HCT116 (cell line): ENCODE data around the gene ZFYVE19.

Experiments
- CBX3 ChIP-seq: IDR thresholded peaks from 2 replicates; pipeline ENCODE4 v1.6.1; 2012; ENCODE audit warnings: low read depth
- CEBPB ChIP-seq: IDR thresholded peaks from 2 replicates; pipeline ENCODE4 v1.6.1; 2012; ENCODE audit warnings: low read depth
- CTCF ChIP-seq, 3 experiments: fragments of 200-600 bp in 1 of 3; sonication (generic) in 1 of 3; IDR thresholded peaks in 2 of 3; conservative IDR thresholded peaks in 1 of 3; 2 replicates each; pipeline ENCODE4 v1.5.1; 2012 to 2017; ENCODE audit warnings: low read depth in 2 of 3, low read length in 2 of 3, antibody characterized with exemption in 1 of 3, borderline replicate concordance in 1 of 3, control low read depth in 1 of 3, mild to moderate bottlenecking in 1 of 3, mixed read lengths in 1 of 3, mixed run types in 1 of 3, moderate library complexity in 1 of 3; ENCODE audit not compliant: insufficient read depth in 1 of 3
- EGR1 ChIP-seq: IDR thresholded peaks from 2 replicates; pipeline ENCODE4 v1.6.1; 2012; ENCODE audit warnings: low read depth
- ELF1 ChIP-seq: IDR thresholded peaks from 2 replicates; pipeline ENCODE4 v1.6.1; 2012; ENCODE audit warnings: low read depth, borderline replicate concordance
- EZH2 ChIP-seq: fragments of 200-600 bp; sonication (generic); IDR thresholded peaks from 2 replicates; pipeline ENCODE4 v1.6.1; 2017; ENCODE audit warnings: antibody characterized with exemption, mixed run types
- EZH2phosphoT487 ChIP-seq: fragments of 200-600 bp; IDR thresholded peaks from 2 replicates; pipeline ENCODE4 v1.6.1; 2018; ENCODE audit warnings: antibody characterized with exemption, borderline replicate concordance
- FOSL1 ChIP-seq: IDR thresholded peaks from 2 replicates; pipeline ENCODE4 v1.6.1; 2012; ENCODE audit warnings: low read depth
- MAX ChIP-seq: IDR thresholded peaks from 2 replicates; pipeline ENCODE4 v1.6.1; 2012
- POLR2A ChIP-seq: IDR thresholded peaks from 2 replicates; pipeline ENCODE4 v1.7.0; 2011; ENCODE audit warnings: borderline replicate concordance; ENCODE audit not compliant: insufficient read depth, insufficient read length; ENCODE audit errors: extremely low read depth
- POLR2AphosphoS5 ChIP-seq: IDR thresholded peaks from 2 replicates; pipeline ENCODE4 v1.6.1; 2011; ENCODE audit warnings: mild to moderate bottlenecking, low read depth, low read length, moderate library complexity
- SIN3A ChIP-seq: IDR thresholded peaks from 2 replicates; pipeline ENCODE4 v1.6.1; 2012; ENCODE audit warnings: low read depth
- YY1 ChIP-seq: IDR thresholded peaks from 2 replicates; pipeline ENCODE4 v1.6.1; 2011; ENCODE audit warnings: low read length, low read depth, moderate library complexity, mild to moderate bottlenecking; ENCODE audit not compliant: insufficient replicate concordance; ENCODE audit errors: extremely low read depth
- ZFX ChIP-seq: fragments of 450-650 bp; IDR thresholded peaks from 2 replicates; pipeline ENCODE4 v1.6.1; 2017

DNA sequence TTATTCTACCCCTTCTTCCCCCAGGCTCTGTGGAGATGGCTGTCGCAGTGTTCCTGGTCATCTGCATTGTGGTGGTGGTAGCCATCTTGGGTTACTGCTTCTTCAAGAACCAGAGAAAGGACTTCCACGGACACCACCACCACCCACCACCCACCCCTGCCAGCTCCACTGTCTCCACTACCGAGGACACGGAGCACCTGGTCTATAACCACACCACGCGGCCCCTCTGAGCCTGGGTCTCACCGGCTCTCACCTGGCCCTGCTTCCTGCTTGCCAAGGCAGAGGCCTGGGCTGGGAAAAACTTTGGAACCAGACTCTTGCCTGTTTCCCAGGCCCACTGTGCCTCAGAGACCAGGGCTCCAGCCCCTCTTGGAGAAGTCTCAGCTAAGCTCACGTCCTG, 49.9 kb downstream of the ZFYVE19 start:
- TF ChIP-seq MAX (no peak), CTCF (IDR thresholded peaks at IDR 0.05 in 2 of 3, conservative IDR thresholded peaks at IDR 0.05 in 1 of 3; ENCODE audit: borderline replicate concordance in 1 of 3, insufficient read depth in 1 of 3, low read depth in 2 of 3, low read length in 2 of 3) (no peak), EGR1 (no peak), EZH2phosphoT487 (no peak), ZFX (no peak), EZH2 (no peak), YY1 (no peak), POLR2A (no peak), ELF1 (no peak), FOSL1 (no peak), SIN3A (no peak), POLR2AphosphoS5 (no peak), CEBPB (no peak), CBX3 (no peak)
